GM13976 (cell line): ENCODE data around the gene SNF8.
A peak's percentile ranks its signal among the peaks of the same experiment; 100 is the strongest.

Experiments
- DNase-seq: peaks from one replicate; pipeline ENCODE4 v3.0.0; 2012; ENCODE audit warnings: low spot score
- CTCF ChIP-seq: IDR thresholded peaks from 2 replicates; pipeline ENCODE4 v1.5.1; 2012; ENCODE audit warnings: borderline replicate concordance, mild to moderate bottlenecking; ENCODE audit not compliant: insufficient read depth; ENCODE audit errors: extremely low read depth, missing control alignments, control extremely low read depth
- in situ Hi-C: fragments of 300-500 bp; cut with MboI; formaldehyde crosslinking; loops from one replicate; pipeline ENCODE4 v1.12.0; 2022; ENCODE audit warnings: low sequenced_read_pairs, mixed read lengths, inconsistent platforms; ENCODE audit not compliant: unreplicated experiment

Gene SNF8

DNA sequence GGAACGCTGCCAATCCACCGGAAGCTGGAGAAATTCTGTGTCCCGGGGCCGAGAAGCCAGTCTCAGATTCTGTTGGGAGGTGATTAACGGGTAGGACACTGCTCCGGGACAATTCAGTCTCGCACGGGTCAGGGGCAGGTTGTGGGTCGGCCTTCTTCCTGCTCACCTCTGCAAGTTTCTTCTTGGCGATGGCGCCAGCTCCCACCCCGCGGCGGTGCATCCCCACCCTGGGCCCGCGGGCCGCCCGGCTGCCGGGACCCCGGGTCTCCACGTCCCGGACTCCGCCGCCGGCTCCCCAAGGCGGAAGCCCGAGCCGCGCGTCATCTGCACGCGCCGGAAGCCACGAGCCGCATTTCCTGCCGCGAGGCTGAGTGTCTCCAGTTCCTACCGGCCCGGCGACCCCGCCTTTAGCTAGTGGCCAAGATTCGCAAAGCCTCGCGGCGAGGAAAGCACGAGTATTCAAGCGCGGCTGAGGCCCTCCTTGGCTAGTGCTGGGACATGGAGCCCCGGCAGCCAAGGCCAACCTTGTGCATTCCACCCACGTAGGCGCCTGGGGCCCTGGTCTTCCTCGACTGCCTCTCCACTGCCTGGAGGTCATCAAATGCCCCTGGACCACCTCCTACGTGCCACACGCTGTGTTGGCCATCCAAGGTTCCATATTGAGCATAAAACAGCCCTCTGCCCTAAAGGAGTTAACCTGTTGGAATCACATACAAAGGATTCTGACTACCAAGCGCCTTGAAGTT, at the start of gene SNF8:
Gene SNF8 (minus strand): TSS at position 328 of the 746 bp plus-strand sequence. CDS start 108 bp downstream, at position 220.
- in situ Hi-C loops, result no loop called here
- TF ChIP-seq CTCF, result no peak
- DNase-seq, result peak; percentile 98

DNA sequence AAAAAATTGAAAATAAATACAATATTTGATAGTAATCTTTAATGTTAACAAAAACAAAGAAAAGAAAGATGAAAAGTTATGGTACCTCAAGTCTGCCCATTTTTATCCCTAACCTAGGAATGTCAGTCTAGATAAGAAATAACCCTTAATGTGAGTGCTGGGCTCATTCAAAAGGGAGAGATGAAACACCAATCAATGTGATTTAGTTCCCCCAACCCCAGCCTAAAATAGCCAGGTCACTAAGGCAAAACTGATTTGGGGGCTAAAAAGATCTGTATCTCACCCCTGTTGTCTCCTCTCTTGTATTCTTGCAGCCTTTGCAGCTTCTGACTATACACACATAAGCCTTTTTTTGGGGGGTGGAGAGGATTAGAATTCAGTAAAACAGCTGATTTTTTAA, 49.3 kb upstream of the SNF8 start:
- in situ Hi-C loops, result no loop called here
- TF ChIP-seq CTCF, result no peak
- no peak for DNase-seq

DNA sequence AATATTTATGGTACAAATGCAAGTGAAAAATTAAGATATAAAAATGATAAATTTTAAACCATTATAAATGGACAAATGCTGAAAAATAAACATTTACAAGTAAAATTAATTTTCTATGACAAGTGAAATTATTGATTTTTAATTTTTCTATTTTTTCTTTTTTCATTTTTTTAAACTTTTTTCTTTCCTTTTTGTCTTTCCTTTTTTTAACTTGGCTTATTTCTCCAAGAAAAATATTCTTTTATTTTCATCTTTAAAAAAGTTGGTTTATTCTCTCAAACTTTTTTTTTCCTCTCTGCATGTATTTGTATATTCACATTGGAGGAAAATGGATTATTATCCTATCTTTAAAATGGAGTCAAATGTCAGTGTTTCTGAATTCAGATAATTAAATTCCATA, 48.7 kb upstream of the SNF8 start:
- in situ Hi-C loops, result no loop called here
- TF ChIP-seq CTCF, result no peak
- DNase-seq, result no peak

- no peak for TF ChIP-seq CTCF
- in situ Hi-C loops, result no loop called here
- no peak for DNase-seq
Measured at GRCh38 chr17:48992444-48992843, 47.8 kb upstream of the SNF8 start.

GRCh38 chr17:48990882-48991357, 46.3 kb upstream of the SNF8 start:
- no peak for TF ChIP-seq CTCF
- DNase-seq, result no peak
- in situ Hi-C loops, result no loop called here

DNA sequence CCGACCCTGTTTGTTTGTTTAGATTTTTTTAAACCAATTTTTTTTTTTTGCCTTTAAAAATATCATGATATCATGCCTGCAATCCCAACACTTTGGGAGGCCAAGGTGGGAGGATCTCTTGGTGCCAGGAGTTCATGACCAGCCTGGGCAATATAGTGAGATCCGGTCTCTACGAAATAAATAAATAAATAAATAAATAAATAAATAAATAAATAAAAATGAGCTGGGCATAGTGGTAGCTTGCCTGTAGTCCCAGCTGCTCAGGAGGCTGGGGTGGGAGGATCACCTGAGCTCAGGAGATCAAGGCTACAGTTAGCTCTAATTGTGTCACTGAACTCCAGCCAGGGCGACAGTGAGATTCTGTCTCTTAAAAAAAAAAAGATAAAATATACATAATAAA, 44.5 kb upstream of the SNF8 start:
- in situ Hi-C loops, result no loop called here
- no peak for TF ChIP-seq CTCF
- DNase-seq, result no peak
